H1 (cell line): ENCODE measurements around the gene CTAG1A. TPM values are rescaled to one million over a fixed set of nuclear protein-coding genes. Genes with fewer than 3 reads are reported as not detected.

ENCODE experiments used
- CTCF ChIA-PET: fragments of 300-600 bp; sonication (Branson Sonifier 250); formaldehyde crosslinking; loops from one replicate; lab custom pipeline; 2021; ENCODE audit not compliant: partially characterized antibody; lab: Charles Lee
- POLR2A ChIA-PET: fragments of 300-600 bp; sonication (Branson Sonifier 250); formaldehyde crosslinking; loops from one replicate; lab custom pipeline; 2021; ENCODE audit warnings: inconsistent platforms; ENCODE audit not compliant: partially characterized antibody; lab: Charles Lee
- DNase-seq, 2 experiments: peaks; one replicate each; pipeline versions ENCODE4 v3.0.0 to v3.0.0-alpha.2; 2010 to 2022; ENCODE audit warnings: low spot score in 2 of 2, low read depth in 1 of 2, mixed read lengths in 1 of 2
- FAIRE-seq: peaks from 2 replicates; lab custom pipeline; 2011; peaks lifted over from hg19 to GRCh38; lab: Jason Lieb, UNC
- H2AFZ ChIP-seq: 2 replicates; pipeline ENCODE4 v1.8.1; 2012; ENCODE audit warnings: low read length, inconsistent platforms
- H2AK5ac ChIP-seq: 2 replicates; pipeline ENCODE4 v1.6.1; 2013; ENCODE audit warnings: low read depth, low read length
- H2BK120ac ChIP-seq: replicated peaks from 2 replicates; pipeline ENCODE3; 2013; ENCODE audit warnings: low read depth, low read length, inconsistent platforms
- H2BK12ac ChIP-seq: 2 replicates; pipeline ENCODE4 v1.6.1; 2013; ENCODE audit warnings: low read depth, low read length
- H2BK15ac ChIP-seq: 2 replicates; pipeline ENCODE4 v1.6.1; 2013; ENCODE audit warnings: low read length
- H2BK20ac ChIP-seq: 2 replicates; pipeline ENCODE4 v1.6.1; 2013; ENCODE audit warnings: low read length
- H2BK5ac ChIP-seq: 2 replicates; pipeline ENCODE4 v1.6.1; 2013; ENCODE audit warnings: low read depth, low read length
- H3K14ac ChIP-seq: 2 replicates; pipeline ENCODE4 v1.6.1; 2013; ENCODE audit warnings: inconsistent platforms; ENCODE audit not compliant: insufficient read length
- H3K18ac ChIP-seq: 2 replicates; pipeline ENCODE4 v1.6.1; 2013; ENCODE audit warnings: low read length; ENCODE audit errors: extremely low read depth
- H3K23ac ChIP-seq: 2 replicates; pipeline ENCODE4 v1.6.1; 2013; ENCODE audit warnings: inconsistent platforms; ENCODE audit not compliant: insufficient read length
- H3K23me2 ChIP-seq: 2 replicates; pipeline ENCODE4 v1.6.1; 2013; ENCODE audit warnings: low read depth, low read length
- H3K27ac ChIP-seq: 2 replicates; pipeline ENCODE4 v1.6.1; 2011; ENCODE audit warnings: low read depth, low read length, inconsistent platforms
- H3K27me3 ChIP-seq, 4 experiments: replicated peaks in 1 of 4; 1 replicate in 1 of 4; 2 replicates in 3 of 4; pipeline versions ENCODE4 v1.6.1 to v1.8.1; 2011 to 2013; ENCODE audit warnings: low read length in 3 of 4, mild to moderate bottlenecking in 3 of 4, inconsistent platforms in 2 of 4, mixed read lengths in 2 of 4, moderate library complexity in 1 of 4; ENCODE audit not compliant: control insufficient read depth in 3 of 4, insufficient read depth in 3 of 4; ENCODE audit errors: extremely low read depth in 1 of 4
- H3K36me3 ChIP-seq, 4 experiments: 2 replicates each; pipeline versions ENCODE4 v1.6.1 to v1.8.1; 2011 to 2013; ENCODE audit warnings: mild to moderate bottlenecking in 4 of 4, low read length in 3 of 4, moderate library complexity in 2 of 4, control low read depth in 1 of 4, inconsistent platforms in 1 of 4; ENCODE audit not compliant: insufficient read depth in 4 of 4, control insufficient read depth in 2 of 4
- H3K4ac ChIP-seq: replicated peaks from 2 replicates; pipeline ENCODE3; 2013; ENCODE audit warnings: low read length, low read depth, mixed read lengths, inconsistent platforms; ENCODE audit not compliant: insufficient read length
- H3K4me1 ChIP-seq, 4 experiments: replicated peaks in 1 of 4; 1 replicate in 1 of 4; 2 replicates in 3 of 4; pipeline versions ENCODE4 v1.6.1 to v1.8.1; 2011 to 2013; ENCODE audit warnings: low read length in 3 of 4, inconsistent platforms in 2 of 4, mixed read lengths in 1 of 4; ENCODE audit not compliant: insufficient read depth in 4 of 4, control insufficient read depth in 3 of 4
- H3K4me2 ChIP-seq, 2 experiments: 2 replicates each; pipeline versions ENCODE4 v1.6.1 to v1.8.1; 2011 to 2013; ENCODE audit warnings: low read depth in 2 of 2, low read length in 2 of 2, control low read depth in 1 of 2, inconsistent platforms in 1 of 2, mild to moderate bottlenecking in 1 of 2; ENCODE audit not compliant: insufficient read depth in 1 of 2
- H3K4me3 ChIP-seq, 4 experiments: fragments of 200-600, 300-600 bp in 1 of 4; sonication (generic), shearing (Covaris generic), sonication (Bioruptor Twin) in 1 of 4; 2 replicates each; pipeline versions ENCODE4 v1.5.1 to v1.8.1; 2011 to 2016; ENCODE audit warnings: low read length in 4 of 4, low read depth in 3 of 4, control low read depth in 2 of 4, inconsistent platforms in 2 of 4, mild to moderate bottlenecking in 2 of 4, mixed read lengths in 1 of 4, moderate library complexity in 1 of 4; ENCODE audit not compliant: insufficient read depth in 2 of 4; ENCODE audit errors: extremely low read depth in 1 of 4
- H3K56ac ChIP-seq: replicated peaks from 2 replicates; pipeline ENCODE3; 2013; ENCODE audit warnings: low read depth, mild to moderate bottlenecking, mixed read lengths, low read length, inconsistent platforms; ENCODE audit not compliant: insufficient read length
- H3K79me1 ChIP-seq: 2 replicates; pipeline ENCODE4 v1.6.1; 2013; ENCODE audit warnings: low read depth, low read length, control low read depth
- H3K79me2 ChIP-seq, 2 experiments: 2 replicates each; pipeline versions ENCODE4 v1.6.1 to v1.8.1; 2012 to 2013; ENCODE audit warnings: low read length in 2 of 2, mild to moderate bottlenecking in 2 of 2, inconsistent platforms in 1 of 2; ENCODE audit not compliant: insufficient read depth in 2 of 2, control insufficient read depth in 1 of 2
- H3K9ac ChIP-seq, 4 experiments: replicated peaks in 1 of 4; 1 replicate in 1 of 4; 2 replicates in 3 of 4; pipeline versions ENCODE4 v1.6.1 to v1.8.1; 2011 to 2013; ENCODE audit warnings: low read depth in 3 of 4, low read length in 3 of 4, control low read depth in 2 of 4, mild to moderate bottlenecking in 2 of 4, moderate library complexity in 2 of 4, inconsistent platforms in 1 of 4; ENCODE audit errors: extremely low read depth in 1 of 4
- H3K9me3 ChIP-seq, 2 experiments: 2 replicates each; pipeline versions ENCODE4 v1.6.1 to v1.8.1; 2012 to 2013; ENCODE audit warnings: mild to moderate bottlenecking in 2 of 2, moderate library complexity in 2 of 2, control low read depth in 1 of 2, inconsistent platforms in 1 of 2, low read depth in 1 of 2, low read length in 1 of 2, mixed read lengths in 1 of 2; ENCODE audit not compliant: insufficient read depth in 2 of 2
- H4K20me1 ChIP-seq, 2 experiments: replicated peaks in 1 of 2; 2 replicates each; pipeline versions ENCODE3 to v1.8.1; 2011 to 2013; ENCODE audit warnings: inconsistent platforms in 2 of 2, low read length in 2 of 2, mild to moderate bottlenecking in 1 of 2; ENCODE audit not compliant: insufficient read depth in 2 of 2, control insufficient read depth in 1 of 2
- H4K5ac ChIP-seq: 2 replicates; pipeline ENCODE4 v1.6.1; 2013; ENCODE audit warnings: low read length, low read depth, mixed read lengths, inconsistent platforms; ENCODE audit not compliant: insufficient read length
- H4K8ac ChIP-seq: 2 replicates; pipeline ENCODE4 v1.8.0; 2013; ENCODE audit warnings: mild to moderate bottlenecking, moderate library complexity, low read length, inconsistent platforms; ENCODE audit not compliant: insufficient read depth; ENCODE audit errors: extremely low read depth
- H4K91ac ChIP-seq: replicated peaks from 2 replicates; pipeline ENCODE3; 2013; ENCODE audit warnings: low read length, mixed read lengths, inconsistent platforms; ENCODE audit not compliant: insufficient read length
- BCL11A ChIP-seq, 2 experiments: IDR thresholded peaks; one replicate each; pipeline ENCODE4 v1.6.1; 2011; ENCODE audit warnings: low read depth in 2 of 2, low read length in 2 of 2, mild to moderate bottlenecking in 2 of 2
- CBX5 ChIP-seq: fragments of 300-800, 300-1000 bp; sonication (generic); IDR thresholded peaks from 2 replicates; pipeline ENCODE4 v1.7.1; 2016; ENCODE audit warnings: antibody characterized with exemption, low read length, low read depth
- JUND ChIP-seq: IDR thresholded peaks from 2 replicates; pipeline ENCODE4 v1.6.1; 2011; ENCODE audit warnings: mild to moderate bottlenecking, improper control_type of control experiment, low read length
- NANOG ChIP-seq: IDR thresholded peaks from 2 replicates; pipeline ENCODE4 v1.6.1; 2011; ENCODE audit warnings: low read length, low read depth, mild to moderate bottlenecking, inconsistent platforms; ENCODE audit not compliant: insufficient read depth, poor library complexity, severe bottlenecking
- POLR2A ChIP-seq, 2 experiments: IDR thresholded peaks; 1 replicate in 1 of 2; 2 replicates in 1 of 2; pipeline ENCODE4 v1.6.1; 2011; ENCODE audit warnings: low read depth in 2 of 2, low read length in 2 of 2, mild to moderate bottlenecking in 2 of 2; ENCODE audit errors: control extremely low read depth in 1 of 2
- POU5F1 ChIP-seq: IDR thresholded peaks from 2 replicates; pipeline ENCODE4 v1.6.1; 2011; ENCODE audit warnings: low read depth, mild to moderate bottlenecking, low read length, moderate library complexity
- RBBP5 ChIP-seq: IDR thresholded peaks from 2 replicates; pipeline ENCODE4 v1.7.1; 2012; ENCODE audit warnings: low read depth, mild to moderate bottlenecking, inconsistent platforms, low read length, moderate library complexity, borderline replicate concordance
- RXRA ChIP-seq: IDR thresholded peaks from 2 replicates; pipeline ENCODE4 v1.6.1; 2011; ENCODE audit warnings: low read depth, mild to moderate bottlenecking, low read length, moderate library complexity; ENCODE audit not compliant: insufficient read depth
- SIX5 ChIP-seq: IDR thresholded peaks from 2 replicates; pipeline ENCODE4 v1.6.1; 2011; ENCODE audit warnings: mild to moderate bottlenecking, low read depth, low read length
- TAF1 ChIP-seq: IDR thresholded peaks from 2 replicates; pipeline ENCODE4 v1.6.1; 2011; ENCODE audit warnings: mild to moderate bottlenecking, low read depth, low read length
- TBP ChIP-seq: IDR thresholded peaks from 2 replicates; pipeline ENCODE4 v1.6.1; 2011; ENCODE audit warnings: low read depth, low read length, improper control_type of control experiment
- TCF12 ChIP-seq: IDR thresholded peaks from 2 replicates; pipeline ENCODE4 v1.6.1; 2011; ENCODE audit warnings: low read depth, mild to moderate bottlenecking, low read length
- WGBS, 2 experiments: shearing (Covaris generic) in 1 of 2; methylation state at CpG; one replicate each; pipeline versions ENCODE4 v1.1.6 to v1.1.7; 2013 to 2015; ENCODE audit warnings: low lambda C conversion rate in 2 of 2, mixed read lengths in 2 of 2, inconsistent platforms in 1 of 2, low coverage in 1 of 2, missing lambda C conversion rate in 1 of 2; ENCODE audit not compliant: insufficient replicate concordance in 2 of 2, insufficient coverage in 1 of 2, insufficient read length in 1 of 2; ENCODE audit errors: extremely low coverage in 1 of 2, missing lambda C conversion rate in 1 of 2; 5-methylcytosine and 5-hydroxymethylcytosine counted together
- polyA plus RNA-seq, 7 experiments: library from polyadenylated mRNA; depleted of rRNA in 3 of 7; stranded (reverse) in 5 of 7; unstranded in 2 of 7; fragments of >200 nt in 5 of 7; fragments of 200-250 nt in 2 of 7; gene quantifications; 1 replicate in 5 of 7; 2 replicates in 1 of 7; 4 replicates in 1 of 7; pipeline versions ENCODE4 v1.2.1 to v1.2.3, GENCODE V29; 2011 to 2013; ENCODE audit warnings: missing spikeins in 2 of 7, mixed read lengths in 2 of 7
- total RNA-seq: library from RNA; stranded (reverse); fragmentation: NEBNext Ultra II Directional; extraction: Animal tissue kit (Norgen Biotek cat#: 25700); gene quantifications from 2 replicates; pipeline ENCODE4 v1.2.1, GENCODE V29; 2021

CTAG1A gene
- total and polyA plus RNA-seq, 2 of the 8 experiments (the other 6 are each of a cell fraction or from before 2014, with no cell fraction given): not detected

DNA sequence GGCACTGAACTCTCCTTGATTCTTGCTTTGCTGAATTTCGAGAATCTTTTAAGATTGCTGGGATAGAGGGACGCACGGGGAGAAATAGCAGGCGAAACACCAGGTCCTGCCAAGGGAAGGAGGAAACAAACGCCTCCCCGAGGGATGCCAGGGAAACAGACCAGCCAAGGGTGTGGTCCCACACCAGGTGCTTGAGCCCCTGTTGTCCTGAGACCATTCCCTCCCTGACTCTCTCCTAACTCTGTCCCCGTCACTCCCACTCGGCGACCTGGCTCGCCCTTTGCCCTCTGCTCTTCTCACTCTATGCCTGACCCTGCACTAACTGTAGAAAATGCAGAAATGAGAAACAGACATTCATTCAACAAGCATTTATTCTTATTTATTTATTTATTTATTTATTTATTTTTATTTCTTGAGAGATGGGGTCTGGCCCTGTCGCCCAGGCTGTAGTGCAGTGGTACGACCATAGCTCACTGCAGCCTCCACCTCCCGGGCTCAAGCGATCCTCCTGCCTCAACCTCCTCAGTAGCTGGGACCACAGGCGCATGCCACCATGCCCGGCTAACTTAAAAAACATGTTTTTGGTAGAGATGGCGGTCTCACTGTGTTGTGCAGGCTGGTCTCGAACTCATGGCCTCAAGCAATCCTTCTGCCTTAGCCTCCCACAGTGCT lies 18.0 kb downstream of the CTAG1A start:
- Histone ChIP-seq H3K4me3 (no peak overlapping the region), H4K8ac (no peak overlapping the region), H2BK5ac (no peak overlapping the region), H3K4me2 (no peak overlapping the region), H3K23ac (no peak overlapping the region), H2BK120ac (no peak overlapping the region), H3K9ac (no peak overlapping the region), H3K27me3 (no peaks in the 10 kb centered on the region), H3K4me1 (peaks cover 0 to 2% (median 0%) of the 10 kb centered on the region in 4 experiments; a peak in 1 of 7 replicates), H3K79me2 (no peaks in the 10 kb centered on the region)
- POLR2A ChIA-PET: no interaction called here
- no peak for DNase-seq
- TF ChIP-seq SIX5: no peak
- no peak for TF ChIP-seq TBP
- TF ChIP-seq POLR2A (IDR thresholded peaks at IDR 0.05; ENCODE audit: control extremely low read depth in 1 of 2, low read depth in 2 of 2, low read length in 2 of 2): no peak
- no peak for TF ChIP-seq TCF12
- no peak for TF ChIP-seq CBX5
- TF ChIP-seq POU5F1: no peak
- no peak for TF ChIP-seq JUND
- no peak for TF ChIP-seq RBBP5
- TF ChIP-seq RXRA: no peak
- no peak for TF ChIP-seq TAF1
- no peak for TF ChIP-seq BCL11A (IDR thresholded peaks at IDR 0.05; ENCODE audit: low read depth in 2 of 2, low read length in 2 of 2)
- TF ChIP-seq NANOG: no peak
- TF ChIP-seq, all 59 proteins: peak for 0
- H3K14ac ChIP-seq: no peak overlapping the region
- no peak overlapping the region for H2AK5ac ChIP-seq
- FAIRE-seq: peak; percentile 39
- H2BK12ac ChIP-seq: no peak overlapping the region
- H4K5ac ChIP-seq: no peak overlapping the region
- no peak overlapping the region for H3K4ac ChIP-seq
- no peak overlapping the region for H3K27ac ChIP-seq
- H3K36me3 ChIP-seq: no peaks in the 10 kb centered on the region
- H4K91ac ChIP-seq: no peak overlapping the region
- no peak overlapping the region for H3K56ac ChIP-seq
- no peaks in the 10 kb centered on the region; a peak in 2 of 4 replicates for H3K9me3 ChIP-seq
- H2AFZ ChIP-seq: no peak overlapping the region
- H4K20me1 ChIP-seq: no peaks in the 10 kb centered on the region
- 93% methylated on average over 14 of the region's 18 CpGs; no CpG with 5 or more reads in 1 of the 2 experiments for WGBS, 2 experiments
- H2BK15ac ChIP-seq: no peak overlapping the region
- H3K18ac ChIP-seq: no peak overlapping the region
- H3K23me2 ChIP-seq: no peaks in the 10 kb centered on the region
- no peaks in the 10 kb centered on the region for H3K79me1 ChIP-seq
- CTCF ChIA-PET: interaction anchor here (0.7 to 1.3 kb wide), 2 partner anchors 9 kb away, joined by 3 read pairs; no protein-coding TSS in a partner anchor
- H2BK20ac ChIP-seq: no peak overlapping the region
